GM12875 (cell line): ENCODE data around the gene GSE1.

Experiments used
- H3K4me3 ChIP-seq: one replicate; pipeline ENCODE4 v1.5.1; 2011; ENCODE audit warnings: low read depth, low read length, control low read depth
- CTCF ChIP-seq: IDR thresholded peaks from 2 replicates; pipeline ENCODE4 v1.5.1; 2011; ENCODE audit warnings: low read depth, mild to moderate bottlenecking, control low read depth, inconsistent platforms, low read length, moderate library complexity, borderline replicate concordance; ENCODE audit not compliant: insufficient read depth

Gene GSE1

GRCh38 chr16:85646358-85646907 lies 33.3 kb downstream of the GSE1 start:
- TF ChIP-seq CTCF = no peak
- H3K4me3 ChIP-seq = no peak overlapping the region

- no peak overlapping the region for H3K4me3 ChIP-seq
- no peak for TF ChIP-seq CTCF
Observed at GRCh38 chr16:85646976-85647375, 33.9 kb downstream of the GSE1 start.

GRCh38 chr16:85648070-85648714 lies 35.1 kb downstream of the GSE1 start:
- H3K4me3 ChIP-seq = no peak overlapping the region
- TF ChIP-seq CTCF = no peak

- H3K4me3 ChIP-seq = no peak overlapping the region
- no peak for TF ChIP-seq CTCF
Observed at GRCh38 chr16:85648805-85649204, 35.7 kb downstream of the GSE1 start.

GRCh38 chr16:85649411-85650134 lies 36.5 kb downstream of the GSE1 start:
- H3K4me3 ChIP-seq = no peak overlapping the region
- no peak for TF ChIP-seq CTCF

- no peak overlapping the region for H3K4me3 ChIP-seq
- no peak for TF ChIP-seq CTCF
Observed at GRCh38 chr16:85650135-85650843, 37.2 kb downstream of the GSE1 start.
